VCaP (cell line): ENCODE data around the gene RND1.

Source experiments
- H3K27ac ChIP-seq: fragments of 450-650 bp; 2 replicates; pipeline ENCODE4 v1.5.1; 2017
- TF ChIP-seq, protein P1 (sequence below): fragments of 450-650 bp; conservative IDR thresholded peaks from 2 replicates; pipeline ENCODE4 v1.5.1; 2017; ENCODE audit warnings: mild to moderate bottlenecking, moderate library complexity

Gene RND1

DNA sequence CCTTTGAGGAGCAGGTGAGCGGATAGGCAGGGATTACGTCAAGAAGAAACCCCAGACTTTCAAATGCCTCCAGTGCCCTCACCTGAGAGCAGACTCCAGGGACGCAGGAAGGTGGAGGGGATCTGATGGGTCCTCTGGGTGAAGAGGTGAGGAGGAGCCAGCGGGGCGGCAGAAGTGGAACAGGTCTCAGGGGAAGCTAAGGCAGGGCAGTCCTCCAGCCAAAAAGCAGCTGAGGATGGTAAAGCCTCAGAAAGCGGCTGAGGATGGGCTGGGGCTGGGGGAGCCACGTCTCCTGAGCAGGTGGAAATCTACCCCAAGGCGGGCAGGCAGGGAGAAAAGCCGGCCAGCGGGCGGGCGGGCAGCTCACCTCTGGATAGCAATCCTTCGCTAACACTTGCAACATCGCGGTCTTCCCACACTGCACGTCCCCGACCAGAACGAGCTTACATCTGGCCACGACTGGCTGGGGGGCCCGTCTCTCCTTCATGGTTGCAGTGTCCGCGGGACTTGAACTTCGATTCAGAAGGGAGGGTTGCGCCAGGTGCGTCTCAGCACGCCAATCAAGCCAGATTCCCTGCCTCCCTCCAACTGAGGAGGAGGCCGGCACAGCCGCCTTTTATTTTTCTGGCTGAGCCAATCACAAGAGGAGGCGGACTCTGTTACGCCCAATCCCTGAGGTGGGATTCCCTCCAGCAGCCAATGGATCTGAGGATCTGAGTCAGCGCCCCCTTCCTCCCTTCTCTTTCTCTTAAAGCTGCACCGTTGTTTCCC lies at the start of gene RND1:
Gene RND1, minus strand, starts transcription at position 590 of the 771 bp plus-strand sequence. Its CDS starts 103 bp downstream, at position 487.
- H3K27ac ChIP-seq: peak within 1 kb of the TSS; percentile 72
- TF ChIP-seq, protein P1, sequence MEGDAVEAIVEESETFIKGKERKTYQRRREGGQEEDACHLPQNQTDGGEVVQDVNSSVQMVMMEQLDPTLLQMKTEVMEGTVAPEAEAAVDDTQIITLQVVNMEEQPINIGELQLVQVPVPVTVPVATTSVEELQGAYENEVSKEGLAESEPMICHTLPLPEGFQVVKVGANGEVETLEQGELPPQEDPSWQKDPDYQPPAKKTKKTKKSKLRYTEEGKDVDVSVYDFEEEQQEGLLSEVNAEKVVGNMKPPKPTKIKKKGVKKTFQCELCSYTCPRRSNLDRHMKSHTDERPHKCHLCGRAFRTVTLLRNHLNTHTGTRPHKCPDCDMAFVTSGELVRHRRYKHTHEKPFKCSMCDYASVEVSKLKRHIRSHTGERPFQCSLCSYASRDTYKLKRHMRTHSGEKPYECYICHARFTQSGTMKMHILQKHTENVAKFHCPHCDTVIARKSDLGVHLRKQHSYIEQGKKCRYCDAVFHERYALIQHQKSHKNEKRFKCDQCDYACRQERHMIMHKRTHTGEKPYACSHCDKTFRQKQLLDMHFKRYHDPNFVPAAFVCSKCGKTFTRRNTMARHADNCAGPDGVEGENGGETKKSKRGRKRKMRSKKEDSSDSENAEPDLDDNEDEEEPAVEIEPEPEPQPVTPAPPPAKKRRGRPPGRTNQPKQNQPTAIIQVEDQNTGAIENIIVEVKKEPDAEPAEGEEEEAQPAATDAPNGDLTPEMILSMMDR: no peak

DNA sequence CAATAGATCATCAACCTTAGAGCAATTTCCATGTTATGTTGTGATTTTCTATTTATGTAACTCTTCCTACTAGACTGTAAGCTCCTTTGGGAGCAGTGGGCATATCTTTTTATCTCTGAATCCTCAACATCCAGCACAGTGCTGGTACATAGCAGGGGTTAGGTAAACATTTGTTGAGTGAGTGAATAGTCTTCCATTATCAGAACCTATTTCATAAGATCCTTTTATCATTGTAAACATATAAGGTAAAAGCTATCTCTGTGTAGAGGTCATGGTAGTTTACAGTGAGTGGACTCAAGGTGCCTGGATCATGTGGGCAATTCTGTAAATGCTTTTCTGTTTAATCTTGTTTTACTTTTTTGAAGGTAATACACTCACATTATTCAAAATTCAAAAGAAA lies 44.5 kb upstream of the RND1 start:
- TF ChIP-seq, protein P1: no peak
- H3K27ac ChIP-seq: peak overlapping the region; percentile 4; the same call in 1 of the 2 replicates

DNA sequence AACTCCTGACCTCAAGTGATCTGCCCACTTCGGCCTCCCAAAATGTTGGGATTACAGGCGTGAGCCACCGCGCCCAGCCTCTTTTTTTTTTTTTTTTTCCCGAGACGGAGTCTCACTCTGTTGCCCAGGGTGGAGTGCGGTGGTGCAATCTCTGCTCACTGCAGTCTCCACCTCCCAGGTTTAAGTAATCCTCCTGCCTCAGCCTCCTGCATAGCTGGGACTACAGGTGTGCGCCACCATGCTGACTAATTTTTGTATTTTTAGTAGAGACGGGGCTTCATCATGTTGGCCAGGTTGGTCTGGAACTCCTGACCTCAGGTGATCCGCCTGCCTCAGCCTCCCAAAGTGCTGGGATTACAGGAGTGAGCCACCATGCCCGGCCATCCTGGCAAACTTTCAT lies 44.0 kb upstream of the RND1 start:
- H3K27ac ChIP-seq: peak overlapping the region; percentile 4; the same call in 1 of the 2 replicates

DNA sequence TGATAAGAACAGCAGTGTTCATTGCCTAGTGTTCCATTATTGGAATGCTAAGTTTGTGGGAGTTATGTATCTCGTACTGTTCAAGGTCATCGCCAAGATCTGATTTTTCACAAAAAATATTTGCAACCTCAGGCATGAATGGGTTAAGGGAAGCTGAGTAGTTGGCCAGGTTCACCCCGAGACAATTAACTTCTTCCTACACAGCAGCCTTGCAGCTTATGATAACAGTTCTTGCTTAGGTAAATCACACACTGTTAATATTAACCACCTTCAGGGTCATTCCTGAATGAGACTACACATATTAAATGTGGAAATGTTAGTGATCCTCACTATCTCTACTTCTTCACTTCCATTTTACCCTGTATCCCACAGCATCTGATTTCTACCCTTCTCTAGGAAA lies 41.6 kb upstream of the RND1 start:
- H3K27ac ChIP-seq: peak overlapping the region; percentile 37
- TF ChIP-seq, protein P1: no peak

DNA sequence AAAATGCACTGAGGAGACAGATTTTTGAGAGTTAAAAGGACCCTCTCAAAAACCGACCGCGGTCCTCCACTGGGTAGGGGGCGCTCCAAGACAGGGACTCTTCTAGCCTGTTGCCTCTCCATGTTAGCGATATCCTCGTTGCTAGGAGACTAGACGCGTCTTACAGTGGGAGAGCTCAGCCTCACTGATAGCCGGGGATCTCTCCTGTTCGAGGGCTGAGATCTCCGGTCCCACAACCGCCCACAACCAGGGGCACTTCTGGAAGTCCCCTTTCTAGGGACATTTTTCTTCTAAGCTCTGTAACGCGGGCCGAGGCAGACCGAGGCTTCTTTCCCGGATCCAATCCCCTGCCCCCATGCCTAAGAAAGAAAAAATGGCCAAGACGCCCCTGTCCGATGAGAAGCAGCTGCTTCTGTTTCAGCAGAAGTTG lies 38.3 kb upstream of the RND1 start:
- TF ChIP-seq, protein P1: no peak
- no peak overlapping the region for H3K27ac ChIP-seq

DNA sequence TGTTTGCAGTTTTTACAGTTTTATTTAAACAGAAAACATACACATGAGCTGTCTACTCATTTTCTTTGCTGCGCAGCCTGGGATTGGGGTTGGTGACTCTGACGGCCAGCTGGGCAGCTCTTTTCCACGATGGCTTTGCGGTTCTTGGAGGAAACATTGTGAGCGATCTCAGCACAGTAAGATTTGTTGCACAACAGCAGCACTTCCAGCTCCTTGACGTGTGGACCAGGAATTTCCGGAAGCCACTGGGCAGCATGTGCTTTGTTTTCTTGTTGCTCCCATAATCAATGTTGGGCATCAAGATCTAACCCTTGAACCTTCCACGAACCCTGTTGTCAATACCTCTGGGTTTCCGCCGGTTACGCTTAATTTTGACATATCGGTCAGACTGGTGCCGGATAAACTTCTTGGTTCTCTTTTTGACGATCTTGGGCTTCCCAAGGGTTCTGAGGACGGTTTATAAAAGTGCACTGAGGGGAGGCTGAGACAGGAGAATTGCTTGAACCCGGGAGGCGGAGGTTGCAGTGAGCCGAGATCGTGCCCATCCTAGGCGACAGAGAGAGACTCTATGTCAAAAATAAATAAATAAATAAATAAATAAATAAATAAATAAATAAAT lies 37.8 kb upstream of the RND1 start:
- no peak overlapping the region for H3K27ac ChIP-seq
- TF ChIP-seq, protein P1: no peak

DNA sequence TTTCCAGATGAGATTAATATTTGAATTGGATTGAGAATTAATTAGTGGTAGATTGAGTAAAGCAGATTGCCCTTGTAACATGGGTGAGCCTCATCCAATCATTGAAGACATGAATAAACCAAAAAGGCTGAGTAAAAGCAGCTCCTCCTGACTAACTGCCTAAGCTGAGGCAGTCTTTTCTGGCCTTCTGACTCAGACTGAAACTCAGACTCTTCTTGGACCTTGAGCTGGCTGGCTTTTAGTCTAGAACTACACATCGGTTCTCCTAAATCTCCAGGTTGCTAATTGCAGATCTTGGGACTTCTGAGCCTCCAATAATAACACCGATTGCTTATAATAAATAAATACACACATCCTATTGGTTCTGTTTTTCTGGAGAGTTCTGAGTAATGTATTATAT lies 35.6 kb upstream of the RND1 start:
- TF ChIP-seq, protein P1: no peak
- H3K27ac ChIP-seq: no peak overlapping the region

DNA sequence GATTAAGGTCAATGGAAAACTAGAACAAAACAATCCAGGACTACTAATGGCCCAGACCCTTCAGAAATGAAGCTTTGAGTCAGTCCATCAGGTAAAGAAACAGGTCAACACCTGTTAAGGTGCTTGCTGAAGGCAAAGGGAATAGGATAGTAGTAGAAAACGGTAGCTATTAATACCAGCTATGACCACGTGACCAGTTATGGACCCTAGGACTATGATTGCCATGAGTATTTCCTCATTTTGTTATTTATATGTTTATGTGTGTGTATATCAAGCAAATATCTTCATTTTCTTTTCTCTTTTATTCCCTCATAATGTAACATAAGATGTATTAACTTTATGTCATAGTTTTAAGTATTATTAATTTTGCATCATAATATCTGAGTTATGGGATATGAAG lies 34.0 kb upstream of the RND1 start:
- H3K27ac ChIP-seq: no peak overlapping the region
- TF ChIP-seq, protein P1: no peak
